ENCODE data around the gene SMYD2.

The SMYD2 gene, protein sequence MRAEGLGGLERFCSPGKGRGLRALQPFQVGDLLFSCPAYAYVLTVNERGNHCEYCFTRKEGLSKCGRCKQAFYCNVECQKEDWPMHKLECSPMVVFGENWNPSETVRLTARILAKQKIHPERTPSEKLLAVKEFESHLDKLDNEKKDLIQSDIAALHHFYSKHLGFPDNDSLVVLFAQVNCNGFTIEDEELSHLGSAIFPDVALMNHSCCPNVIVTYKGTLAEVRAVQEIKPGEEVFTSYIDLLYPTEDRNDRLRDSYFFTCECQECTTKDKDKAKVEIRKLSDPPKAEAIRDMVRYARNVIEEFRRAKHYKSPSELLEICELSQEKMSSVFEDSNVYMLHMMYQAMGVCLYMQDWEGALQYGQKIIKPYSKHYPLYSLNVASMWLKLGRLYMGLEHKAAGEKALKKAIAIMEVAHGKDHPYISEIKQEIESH

DNA sequence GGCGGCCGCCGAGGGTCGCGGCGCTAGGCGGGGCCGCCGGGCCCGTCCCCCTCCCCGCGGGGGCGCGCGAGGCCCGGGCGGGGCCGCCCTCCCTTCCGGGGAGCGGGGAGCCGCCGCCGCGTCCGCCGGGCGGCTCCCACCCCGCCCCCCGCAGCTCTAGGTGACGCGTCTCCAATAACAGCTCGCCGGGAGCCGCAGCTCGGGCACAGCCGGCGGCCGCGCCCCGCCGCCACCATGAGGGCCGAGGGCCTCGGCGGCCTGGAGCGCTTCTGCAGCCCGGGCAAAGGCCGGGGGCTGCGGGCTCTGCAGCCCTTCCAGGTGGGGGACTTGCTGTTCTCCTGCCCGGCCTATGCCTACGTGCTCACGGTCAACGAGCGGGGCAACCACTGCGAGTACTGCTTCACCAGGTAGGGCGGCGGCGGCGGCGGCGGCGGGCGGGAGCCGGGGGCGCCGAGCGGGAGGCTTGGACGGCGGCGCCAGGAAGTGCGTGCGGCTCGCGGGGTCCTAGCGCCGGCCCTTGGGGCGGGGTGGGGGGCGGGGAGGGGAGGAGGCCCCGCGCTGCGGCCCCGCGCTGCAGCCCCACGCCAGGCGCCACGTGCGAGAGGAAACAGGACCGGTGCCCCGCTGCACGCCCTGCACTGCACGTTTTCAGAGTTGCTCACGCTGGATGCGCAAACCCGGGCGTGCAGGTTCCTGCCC lies at the start of gene SMYD2:
SMYD2 (plus strand) TSS at position 139 of the 699 bp plus-strand sequence; CDS start at position 235, 96 bp downstream.
- in situ Hi-C loops (cut with MboI; ENCODE audit: low sequenced_read_pairs): no loop called here

DNA sequence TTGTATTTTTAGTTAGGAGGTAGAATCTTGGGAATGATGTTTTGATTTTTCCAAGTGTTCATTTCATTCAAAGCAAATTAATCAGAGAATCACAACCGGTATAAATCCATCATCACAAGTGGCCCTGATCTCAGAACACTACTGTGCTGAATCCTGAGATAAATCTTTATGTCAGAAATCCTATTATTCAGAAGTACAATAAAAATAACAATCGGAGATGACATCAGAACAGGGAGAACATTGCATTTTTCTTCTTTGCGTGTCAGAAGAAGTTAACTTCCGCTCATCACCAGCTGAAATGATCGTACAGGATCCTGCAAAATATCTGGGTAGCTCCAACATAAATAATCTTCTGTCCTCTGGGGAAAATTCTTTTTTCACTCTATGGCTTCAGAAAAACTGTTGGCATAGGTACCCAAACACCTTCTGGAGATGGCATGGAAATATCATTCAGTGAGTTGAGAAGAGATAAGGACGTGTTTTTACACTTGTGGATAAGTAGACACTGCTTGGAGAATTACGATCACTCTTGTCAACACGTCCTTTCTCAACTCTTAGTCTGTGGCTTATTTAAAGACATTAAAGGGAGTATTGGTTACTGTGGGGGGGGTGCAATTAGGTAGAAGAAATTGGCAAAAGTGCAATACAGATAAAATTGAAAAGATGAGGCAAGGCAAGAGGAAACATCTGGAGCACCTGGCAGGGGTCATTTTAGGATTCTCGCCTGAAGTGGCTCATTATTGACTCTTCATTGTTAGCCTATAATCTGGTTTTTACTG lies 46.9 kb upstream of the SMYD2 start:
- in situ Hi-C loops (cut with MboI; ENCODE audit: low sequenced_read_pairs): no loop called here

DNA sequence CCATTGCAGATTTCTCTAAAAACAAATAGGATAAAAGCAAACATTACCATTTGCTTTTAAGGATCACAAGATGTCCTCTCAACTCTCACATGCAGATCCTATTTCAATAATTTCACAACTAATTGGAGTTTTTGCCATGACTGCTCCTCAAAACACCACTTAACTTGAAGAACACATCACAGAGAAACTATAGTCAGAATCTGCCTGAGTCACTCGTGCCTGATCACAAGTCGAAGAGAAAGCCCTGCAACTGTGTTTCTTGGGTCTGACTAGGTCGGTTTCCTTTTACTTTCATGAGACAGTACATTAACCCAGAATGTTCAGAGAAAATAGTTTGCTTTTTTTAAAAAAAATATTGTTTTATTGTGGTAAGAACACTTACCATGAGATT lies 46.3 kb upstream of the SMYD2 start:
- in situ Hi-C loops (cut with MboI; ENCODE audit: low sequenced_read_pairs): no loop called here

DNA sequence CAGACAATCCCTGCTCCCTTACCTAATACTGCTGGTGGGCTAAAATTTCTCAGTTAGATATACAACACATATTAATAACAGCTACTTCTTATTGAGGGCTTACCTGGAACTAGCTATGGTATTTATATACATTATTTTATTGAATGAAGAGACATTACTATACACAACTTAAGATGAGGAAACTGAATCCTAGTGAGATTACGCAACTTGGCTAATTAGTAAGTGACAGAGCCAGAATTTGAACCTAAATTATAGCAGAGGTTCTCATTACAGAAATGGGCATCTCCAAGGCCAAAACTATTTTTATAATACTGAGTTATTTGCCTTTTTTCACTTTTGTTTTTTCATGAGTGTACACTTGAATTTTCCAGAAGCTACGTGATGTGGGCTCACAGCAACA lies 44.5 kb upstream of the SMYD2 start:
- in situ Hi-C loops (cut with MboI; ENCODE audit: low sequenced_read_pairs): no loop called here

DNA sequence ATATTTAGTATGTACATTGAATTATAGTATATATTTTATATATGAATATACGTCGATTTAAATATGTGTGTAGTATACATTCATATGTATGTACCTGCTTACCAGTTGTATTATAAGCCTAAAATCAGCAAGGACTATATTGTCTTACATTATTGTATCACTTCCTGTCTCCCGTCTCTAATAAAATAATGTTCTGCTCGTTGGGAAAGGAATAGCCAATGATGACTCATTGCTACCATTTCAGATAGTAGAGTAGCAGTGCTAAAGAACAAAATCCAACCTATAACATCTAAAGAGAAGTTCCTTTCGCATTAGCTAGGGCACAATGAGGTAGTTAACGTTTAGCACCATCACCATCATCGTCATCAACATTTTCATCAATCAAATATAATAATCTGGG lies 39.9 kb upstream of the SMYD2 start:
- in situ Hi-C loops (cut with MboI; ENCODE audit: low sequenced_read_pairs): no loop called here

DNA sequence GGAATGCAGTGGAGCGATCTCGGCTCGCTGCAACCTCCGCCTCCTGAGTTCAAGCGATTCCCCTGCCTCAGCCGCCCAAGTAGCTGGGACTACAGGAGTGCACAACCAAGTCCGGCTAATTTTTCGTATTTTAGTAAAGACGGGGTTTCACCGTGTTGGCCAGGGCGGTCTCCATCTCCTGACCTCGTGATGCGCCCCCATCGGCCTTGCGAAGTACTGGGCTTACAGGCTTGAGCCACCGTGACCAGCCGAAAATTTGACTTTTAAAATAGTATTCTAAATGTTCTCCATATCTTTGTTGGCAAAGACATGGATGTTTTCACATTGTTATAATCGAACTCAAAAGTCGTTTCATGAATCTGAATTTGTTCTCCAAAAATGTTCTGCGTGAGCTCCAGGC lies 36.7 kb upstream of the SMYD2 start:
- in situ Hi-C loops (cut with MboI; ENCODE audit: low sequenced_read_pairs): no loop called here

DNA sequence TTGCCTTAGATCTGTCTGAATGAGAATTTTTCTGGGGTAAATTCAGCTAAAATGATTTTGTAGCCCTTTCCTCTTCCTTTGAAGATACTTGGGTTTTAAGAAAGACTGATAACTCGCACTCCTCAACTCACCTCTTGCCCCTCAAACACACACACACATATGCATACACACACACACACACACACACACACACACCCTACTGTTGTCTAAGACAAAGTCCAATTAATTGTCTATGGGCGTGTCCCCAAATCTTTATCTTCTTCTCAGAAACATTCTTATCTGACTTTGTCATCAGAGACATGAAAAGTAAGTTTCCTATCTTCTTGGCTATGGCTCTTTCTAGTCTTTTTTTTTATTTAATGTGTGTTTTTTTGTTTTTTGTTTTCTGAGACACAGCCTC lies 36.1 kb upstream of the SMYD2 start:
- in situ Hi-C loops (cut with MboI; ENCODE audit: low sequenced_read_pairs): no loop called here

DNA sequence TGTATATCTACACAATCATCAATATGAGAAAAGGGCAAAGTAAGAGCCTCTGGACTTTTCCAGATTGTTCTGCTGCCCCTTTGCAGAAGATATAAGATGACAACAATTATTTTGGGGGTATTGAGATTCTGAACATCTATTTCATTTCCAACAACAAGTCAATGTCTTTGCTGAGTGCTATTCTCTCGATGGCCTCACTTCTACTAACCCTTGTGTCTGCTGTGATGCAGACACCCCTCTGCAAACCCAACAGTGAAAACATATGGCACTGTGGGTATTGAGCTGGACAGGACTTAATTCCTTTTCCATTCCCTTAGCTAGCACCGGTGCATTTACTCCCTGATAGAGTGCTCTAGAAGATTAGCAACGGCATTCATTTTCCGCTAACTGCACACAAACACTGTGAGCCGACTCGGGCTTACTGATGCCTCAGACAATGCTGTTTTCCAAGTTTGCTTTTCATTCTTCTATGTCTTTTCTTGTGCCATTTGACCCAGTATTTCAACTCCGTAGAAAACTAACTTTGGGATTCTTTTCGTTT lies 33.4 kb upstream of the SMYD2 start:
- in situ Hi-C loops (cut with MboI; ENCODE audit: low sequenced_read_pairs): no loop called here

DNA sequence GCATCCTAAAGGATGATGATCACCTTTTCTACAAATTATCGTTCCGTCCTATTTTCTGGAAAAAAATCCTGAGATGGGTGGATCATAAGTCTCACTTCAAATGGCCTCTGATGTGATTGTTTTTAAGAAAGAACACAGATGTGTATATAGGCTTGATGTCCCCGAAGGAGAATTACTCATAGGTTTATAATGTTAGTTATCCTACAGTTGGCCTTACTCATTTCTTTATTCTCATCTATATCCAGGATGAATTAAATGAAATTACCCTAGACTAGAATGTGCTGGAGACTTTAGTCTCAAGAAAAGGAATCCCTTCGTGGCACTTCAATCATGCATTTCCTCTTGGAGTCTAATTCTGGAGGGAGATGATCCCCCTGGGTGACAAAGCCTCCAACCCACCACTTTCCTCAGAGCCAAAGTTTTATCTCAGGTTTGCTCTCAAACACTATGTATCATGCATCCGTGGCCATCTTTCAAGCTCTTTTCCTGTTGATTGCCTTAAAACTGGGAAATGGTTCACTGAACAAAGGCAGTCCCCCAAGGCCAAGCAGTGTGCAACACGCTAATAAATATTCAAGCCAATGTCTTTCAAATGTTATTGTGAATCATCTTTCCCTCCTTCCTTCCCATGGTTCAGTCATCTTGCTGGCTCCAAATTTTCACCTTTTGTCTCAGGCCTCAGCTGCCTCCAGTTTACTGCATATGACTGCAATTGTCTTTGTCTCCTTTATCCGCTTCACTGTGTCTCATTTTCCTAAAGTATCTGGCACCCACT lies 32.5 kb upstream of the SMYD2 start:
- in situ Hi-C loops (cut with MboI; ENCODE audit: low sequenced_read_pairs): no loop called here

DNA sequence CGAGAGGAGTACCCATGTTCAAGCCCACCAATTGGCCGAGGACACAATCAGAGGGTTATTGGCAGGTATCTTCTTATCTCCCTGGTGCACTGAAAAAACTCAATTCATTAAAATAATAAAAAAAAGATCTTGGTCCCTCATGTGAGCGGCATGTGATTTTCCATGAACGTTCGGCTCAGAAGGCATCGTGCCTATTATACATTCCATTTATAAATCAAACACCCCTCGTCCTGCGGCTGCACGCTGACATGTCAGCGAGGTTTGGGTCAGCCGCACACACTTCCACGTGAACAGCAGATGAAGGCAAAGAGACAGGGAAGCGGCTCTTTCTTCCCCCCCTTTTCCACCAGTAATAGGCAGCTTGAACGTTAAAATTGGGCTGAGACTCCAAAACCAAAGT lies 31.3 kb upstream of the SMYD2 start:
- in situ Hi-C loops (cut with MboI; ENCODE audit: low sequenced_read_pairs): no loop called here

DNA sequence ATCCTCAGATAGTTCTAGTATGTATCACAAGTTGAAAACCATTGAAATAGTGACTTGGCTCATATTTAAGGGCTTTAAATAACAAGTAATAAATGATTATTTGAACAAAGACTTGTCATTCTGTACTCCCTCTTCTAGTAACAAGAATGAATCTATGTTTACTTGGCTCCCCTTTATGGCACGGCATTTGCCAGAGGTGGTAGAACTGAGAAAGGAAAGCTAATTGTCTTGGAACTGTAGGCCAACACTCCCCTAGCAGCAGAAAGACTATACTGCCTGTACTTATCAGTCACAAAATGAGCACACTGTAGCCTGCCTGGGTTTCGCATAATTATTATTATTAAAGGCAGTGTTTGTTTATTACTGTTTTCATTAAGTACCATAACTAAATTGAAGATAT lies 29.6 kb upstream of the SMYD2 start:
- in situ Hi-C loops (cut with MboI; ENCODE audit: low sequenced_read_pairs): no loop called here

DNA sequence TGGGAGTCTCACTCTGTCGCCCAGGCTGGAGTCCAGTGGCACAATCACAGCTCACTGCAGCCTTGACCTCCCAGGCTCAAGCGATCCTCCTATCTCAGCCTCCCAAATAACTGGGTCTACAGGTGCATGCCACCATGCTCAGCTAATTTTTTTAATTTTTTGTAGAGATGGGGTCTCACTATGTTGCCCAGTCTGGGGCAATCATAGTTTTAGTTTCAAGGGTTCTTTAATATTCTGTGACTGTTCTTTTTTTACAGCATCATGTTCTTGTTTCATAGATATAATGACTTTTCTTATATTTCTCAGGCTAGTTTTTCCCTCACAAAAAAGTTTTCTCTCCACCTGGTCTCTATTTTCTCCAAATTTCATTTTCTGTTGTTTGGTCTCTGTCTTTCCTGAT lies 25.4 kb upstream of the SMYD2 start:
- in situ Hi-C loops (cut with MboI; ENCODE audit: low sequenced_read_pairs): no loop called here

DNA sequence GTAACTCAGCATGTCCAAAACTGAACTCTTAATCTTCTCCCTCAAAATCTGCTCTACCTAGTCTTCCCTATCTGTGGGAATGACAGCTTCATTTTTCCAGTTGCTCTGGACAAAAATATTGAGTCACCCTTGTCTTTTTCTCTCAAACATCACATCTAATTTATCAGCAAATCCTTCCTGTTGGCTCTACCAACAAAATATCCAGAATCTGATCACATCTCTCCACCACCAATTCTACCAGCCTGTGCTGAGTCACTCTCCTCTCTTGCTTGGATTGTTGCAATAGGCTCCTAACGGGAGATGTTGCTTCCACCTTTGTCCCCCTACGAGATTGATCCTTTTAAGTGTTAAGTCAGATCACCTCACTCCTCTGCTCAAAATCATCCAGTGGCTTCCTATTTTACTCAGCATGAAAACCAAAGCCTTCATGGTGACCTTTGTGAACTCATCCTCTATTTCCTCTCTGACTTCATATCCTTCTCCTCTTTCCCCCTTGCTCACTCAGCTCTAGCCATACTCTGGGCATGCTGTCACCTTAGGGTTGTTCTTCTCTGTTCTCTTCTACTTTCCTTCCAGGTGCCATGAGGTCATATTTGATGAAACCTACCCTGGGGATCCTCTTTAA lies 21.5 kb upstream of the SMYD2 start:
- in situ Hi-C loops (cut with MboI; ENCODE audit: low sequenced_read_pairs): no loop called here

DNA sequence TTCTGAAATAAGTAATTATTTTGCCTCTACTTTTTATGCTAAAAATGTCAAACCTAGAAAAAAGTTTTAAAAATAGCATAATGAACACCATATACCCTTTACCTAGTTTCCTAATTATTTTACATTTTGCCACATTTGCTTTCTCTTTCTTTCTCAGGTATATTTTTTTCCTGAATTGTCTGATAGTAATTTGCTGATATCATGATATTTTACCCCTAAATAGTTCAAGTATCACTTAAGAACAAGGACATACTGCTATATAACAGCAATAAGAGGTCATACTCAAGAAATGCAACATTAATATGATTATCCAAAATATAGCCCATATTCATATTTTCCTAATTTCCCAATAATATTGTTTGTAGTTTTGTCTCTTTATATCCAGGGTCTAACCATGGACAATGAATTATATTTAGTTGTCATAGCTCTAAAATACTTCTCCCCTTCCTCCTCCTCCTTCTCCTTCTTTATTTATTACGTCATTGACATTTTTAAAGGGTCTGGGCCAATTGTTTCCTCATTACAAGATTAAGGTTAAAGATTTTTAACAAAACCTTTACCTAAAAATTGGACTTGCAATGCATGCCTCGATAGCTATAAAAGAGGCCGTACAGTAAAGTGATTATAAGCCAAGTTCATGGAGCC lies 20.3 kb upstream of the SMYD2 start:
- in situ Hi-C loops (cut with MboI; ENCODE audit: low sequenced_read_pairs): no loop called here

DNA sequence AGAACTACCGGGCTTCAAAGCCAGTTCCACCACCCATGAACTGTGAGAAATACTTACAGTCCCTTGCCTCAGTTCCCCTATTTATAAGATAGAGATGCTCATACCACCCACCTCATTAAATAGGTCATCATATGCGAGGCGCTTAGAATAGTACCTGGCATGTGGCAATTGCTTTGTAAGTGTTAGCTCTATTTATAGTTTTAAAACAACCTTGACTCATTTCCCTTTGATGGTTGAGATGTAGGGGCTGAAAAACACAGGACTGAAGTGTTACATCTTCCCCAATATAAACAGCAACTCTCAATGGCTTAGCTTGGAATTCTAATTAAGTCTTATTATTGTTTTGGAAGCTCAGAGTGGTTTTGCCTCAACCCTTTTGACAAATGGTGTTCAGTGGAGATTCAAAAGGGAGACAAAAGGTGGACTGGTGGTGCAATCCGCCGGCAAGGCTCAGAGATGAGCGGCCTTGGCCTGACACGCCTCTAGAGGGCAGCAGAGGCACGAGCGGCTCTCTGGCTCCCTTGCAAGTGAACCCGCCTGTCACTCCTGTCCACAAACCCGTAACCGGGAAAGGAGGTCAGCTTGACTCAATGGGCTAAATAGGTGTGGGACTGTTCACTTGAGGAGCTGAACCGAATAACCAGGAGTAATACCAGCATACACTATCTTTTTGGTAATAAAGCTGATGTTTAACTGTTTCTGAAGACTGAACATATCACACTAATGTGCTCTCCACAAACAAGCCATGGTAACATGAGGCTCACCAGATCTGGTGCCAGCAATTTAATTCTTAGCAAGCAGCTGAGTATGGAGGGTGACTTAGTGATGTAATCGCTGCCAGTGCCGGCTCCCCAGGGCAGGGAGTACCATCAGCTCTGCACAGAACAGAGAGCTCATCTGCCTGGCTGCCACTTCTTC lies 19.5 kb upstream of the SMYD2 start:
- in situ Hi-C loops (cut with MboI; ENCODE audit: low sequenced_read_pairs): no loop called here

DNA sequence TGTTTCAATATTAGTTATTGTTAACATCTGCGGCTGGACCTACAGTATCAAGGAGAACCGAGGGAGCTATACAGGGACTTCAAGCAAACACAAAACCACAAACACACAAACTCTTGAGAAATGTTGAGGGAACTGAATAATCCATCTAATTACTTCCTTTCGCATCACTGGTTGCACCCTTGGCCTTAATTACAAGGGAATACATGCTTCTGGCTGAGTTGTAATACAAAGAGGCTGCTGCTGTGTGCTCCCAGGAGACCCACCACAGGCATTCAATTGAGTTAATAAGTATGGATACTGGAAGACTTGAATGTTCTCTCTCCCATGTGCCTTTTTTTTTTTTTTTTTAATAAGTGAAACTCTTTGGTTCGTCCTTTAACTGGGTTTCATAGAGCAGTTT lies 16.8 kb upstream of the SMYD2 start:
- in situ Hi-C loops (cut with MboI; ENCODE audit: low sequenced_read_pairs): no loop called here

DNA sequence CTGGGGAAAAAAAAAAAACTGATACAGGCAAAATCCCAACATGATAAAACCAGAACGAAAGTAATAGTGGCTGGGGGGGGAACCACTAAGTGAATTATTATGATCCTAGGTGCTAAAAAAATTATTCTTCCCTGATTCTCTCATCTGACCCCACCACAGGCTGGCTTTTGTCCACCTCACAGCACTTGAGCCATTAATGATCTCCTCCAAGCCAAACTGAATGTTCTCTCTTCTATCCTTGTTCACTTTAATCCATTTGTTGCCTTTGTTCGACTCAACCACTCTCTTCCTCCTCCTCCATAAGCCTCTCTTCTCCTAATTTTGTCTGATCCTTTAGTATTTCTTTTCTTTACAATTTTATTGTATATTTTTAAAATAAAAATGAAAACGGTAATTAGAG lies 16.0 kb upstream of the SMYD2 start:
- in situ Hi-C loops (cut with MboI; ENCODE audit: low sequenced_read_pairs): no loop called here

DNA sequence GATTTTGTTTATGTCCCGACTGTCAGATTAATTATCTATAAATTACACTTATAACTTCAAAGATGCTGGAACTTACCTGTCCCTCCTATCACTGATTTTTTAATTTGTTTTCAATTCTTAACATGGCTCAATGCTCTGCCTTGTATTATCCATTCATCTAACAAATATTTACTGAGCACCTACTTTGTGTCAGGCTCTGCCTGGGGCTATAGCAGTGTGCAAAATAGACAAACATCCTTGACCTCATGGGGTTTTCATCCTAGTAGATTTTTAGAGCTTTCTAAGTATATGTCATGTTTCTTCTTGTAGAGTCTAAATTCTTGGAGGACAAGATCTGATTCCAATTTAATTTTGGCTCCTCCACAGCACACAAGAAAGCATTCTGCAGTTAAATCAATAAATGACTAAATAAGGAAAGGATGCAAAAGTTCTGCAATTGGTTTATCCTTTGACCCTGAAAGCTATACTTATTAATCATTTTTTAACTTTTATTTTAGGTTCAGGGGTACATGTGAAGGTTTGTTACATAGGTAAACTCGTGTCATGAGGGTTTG lies 10.8 kb upstream of the SMYD2 start:
- in situ Hi-C loops (cut with MboI; ENCODE audit: low sequenced_read_pairs): no loop called here

Measured in hTERT RPE-1 (cell line).